ENCODE data around the gene CRTAP.
"Not testable (repeated sequence)": the region's sequence is repeated elsewhere in the genome, so short reads cannot be mapped to it uniquely, and the experiment has no call there.

CRTAP gene

DNA sequence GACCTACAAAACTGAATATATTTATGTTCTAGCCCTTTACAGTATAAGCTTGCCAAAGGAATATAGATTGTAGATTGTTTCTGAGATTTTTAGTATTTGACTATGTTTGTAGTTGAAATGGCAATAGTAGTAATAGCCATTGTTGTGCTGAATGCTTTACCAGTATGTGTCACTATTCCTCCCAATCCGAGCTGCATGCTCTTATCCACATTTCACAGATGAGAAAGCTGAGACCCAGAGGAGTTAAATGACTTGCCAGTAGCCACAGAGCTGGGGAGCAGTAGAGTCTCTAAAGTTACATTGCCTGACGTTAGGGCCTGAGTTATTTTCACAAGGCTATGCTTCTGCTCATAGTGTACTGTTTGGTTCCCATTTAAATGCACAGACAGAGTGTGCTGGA, 13.6 kb upstream of the CRTAP start:
- no peak for DNase-seq (ENCODE audit: low spot score)

DNA sequence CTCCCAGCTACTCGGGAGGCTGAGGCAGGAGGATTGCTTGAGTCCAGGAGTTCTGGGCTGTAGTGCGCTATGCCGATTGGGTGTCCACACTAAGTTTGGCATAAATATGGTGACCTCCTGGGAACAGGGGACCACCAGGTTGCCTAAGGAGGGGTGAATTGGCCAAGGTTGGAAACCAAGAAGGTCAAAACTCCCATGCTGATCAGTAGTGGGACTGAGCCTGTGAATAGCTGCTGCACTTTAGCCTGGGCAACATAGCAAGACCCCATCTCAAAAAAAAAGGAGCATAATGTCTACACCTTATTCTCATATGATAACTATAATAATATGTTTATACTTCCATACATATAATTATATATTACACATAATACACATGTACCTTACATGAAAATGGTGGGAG, 10.8 kb upstream of the CRTAP start:
- no peak for DNase-seq (ENCODE audit: low spot score)

DNA sequence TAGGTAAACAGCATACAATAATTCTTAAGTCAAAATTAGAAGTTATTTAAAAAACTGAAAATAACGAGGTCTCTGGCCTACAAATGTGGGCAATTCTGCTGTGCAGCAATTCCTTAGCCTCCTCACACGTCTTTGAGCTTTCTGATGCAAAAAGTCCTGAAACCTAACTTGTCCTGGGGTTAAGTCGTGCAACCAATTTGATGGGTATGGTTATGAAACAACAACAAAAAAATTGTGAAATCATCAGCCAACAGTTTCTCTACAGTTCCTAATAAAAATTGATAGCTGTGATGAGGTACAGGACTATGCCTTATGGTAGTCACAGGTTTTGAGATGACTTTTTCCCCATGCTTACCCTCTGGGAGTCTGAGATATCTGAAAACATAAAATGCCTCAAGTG, 10.3 kb upstream of the CRTAP start:
- DNase-seq (ENCODE audit: low spot score), result no peak

DNA sequence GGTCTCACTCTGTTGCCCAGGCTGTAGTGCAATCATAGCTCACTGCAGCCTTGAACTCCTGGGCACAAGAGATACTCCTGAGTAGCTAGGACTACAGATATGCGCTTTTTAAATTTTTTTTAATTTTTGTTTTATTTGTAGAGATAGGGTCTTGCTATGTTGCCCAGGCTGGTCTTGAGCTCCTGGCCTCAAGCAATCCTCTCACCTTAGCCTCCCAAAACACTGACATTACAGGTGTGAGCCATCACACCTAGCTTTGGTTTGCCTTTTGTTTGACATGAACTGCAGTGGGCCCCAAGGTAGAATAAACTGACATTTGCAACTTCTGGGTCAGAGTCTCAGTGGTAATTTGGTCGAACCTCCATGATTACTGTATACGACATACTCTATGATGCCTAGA, 9.0 kb upstream of the CRTAP start:
- DNase-seq (ENCODE audit: low spot score), result no peak

DNA sequence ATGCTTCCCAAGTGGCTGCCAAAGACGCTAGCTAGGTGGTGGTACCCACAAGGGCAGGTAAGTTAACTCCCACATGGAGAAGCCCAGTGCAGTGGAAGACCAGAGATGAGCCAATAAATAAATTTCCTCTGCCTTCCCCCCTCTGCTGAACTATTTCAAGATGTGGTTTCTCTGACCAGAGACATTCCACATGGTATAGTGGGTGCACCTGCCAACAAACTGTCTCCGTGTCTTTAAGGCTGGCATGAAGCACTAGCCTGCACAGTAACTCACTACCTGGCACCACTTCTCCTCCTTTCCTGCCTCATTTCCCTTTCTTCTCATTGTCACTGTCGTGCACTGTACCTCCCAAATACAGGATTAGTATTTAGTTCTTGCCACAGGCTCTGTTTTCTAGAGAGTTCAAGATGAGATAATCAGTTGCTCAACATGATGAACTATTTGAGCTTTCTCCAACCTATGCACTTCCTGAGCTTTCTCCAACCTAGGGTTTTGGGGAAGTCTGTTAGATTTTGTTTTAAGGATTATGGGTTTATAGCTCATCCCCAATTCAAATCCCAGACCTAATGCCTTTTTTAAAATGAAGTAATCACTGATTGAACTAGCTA, 8.4 kb upstream of the CRTAP start:
- DNase-seq (ENCODE audit: low spot score), result no peak

DNA sequence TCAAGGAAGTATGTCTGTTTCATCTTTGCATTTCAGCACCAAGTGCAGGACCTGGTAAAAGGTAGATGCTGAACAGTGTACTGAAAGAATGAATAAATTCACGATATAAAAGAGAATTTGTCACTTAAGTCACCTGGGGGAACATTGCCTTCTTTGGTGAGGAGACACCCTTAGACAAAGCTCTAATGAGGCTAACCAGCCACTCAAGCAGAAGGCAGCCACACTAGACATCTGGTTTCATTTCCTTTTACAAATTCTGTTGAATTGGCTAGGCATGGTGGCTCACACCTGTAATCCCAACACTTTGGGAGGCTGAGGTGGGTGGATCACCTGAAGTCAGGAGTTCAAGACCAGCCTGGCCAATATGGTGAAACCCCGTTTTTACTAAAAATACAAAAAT, 7.0 kb upstream of the CRTAP start:
- not testable (repeated sequence) for DNase-seq (ENCODE audit: low spot score)

DNA sequence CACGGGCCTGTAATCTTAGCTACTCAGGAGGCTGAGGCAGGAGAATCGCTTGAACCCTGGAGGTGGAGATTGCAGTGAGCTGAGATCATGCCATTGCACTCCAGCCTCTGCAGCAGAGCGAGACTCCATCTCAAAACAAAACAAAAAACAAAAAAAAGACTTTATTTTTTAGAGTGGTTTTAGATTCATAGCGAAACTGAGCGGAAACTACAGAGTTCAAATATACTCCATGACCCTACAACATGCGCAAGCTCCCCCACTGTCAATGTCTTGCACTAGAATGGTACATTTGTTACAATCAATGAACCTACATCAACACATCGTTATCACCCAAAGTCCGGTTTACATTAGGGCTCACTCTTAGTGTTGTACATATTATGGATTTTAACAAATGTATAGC, 2.2 kb upstream of the CRTAP start:
- no peak for DNase-seq (ENCODE audit: low spot score)

DNA sequence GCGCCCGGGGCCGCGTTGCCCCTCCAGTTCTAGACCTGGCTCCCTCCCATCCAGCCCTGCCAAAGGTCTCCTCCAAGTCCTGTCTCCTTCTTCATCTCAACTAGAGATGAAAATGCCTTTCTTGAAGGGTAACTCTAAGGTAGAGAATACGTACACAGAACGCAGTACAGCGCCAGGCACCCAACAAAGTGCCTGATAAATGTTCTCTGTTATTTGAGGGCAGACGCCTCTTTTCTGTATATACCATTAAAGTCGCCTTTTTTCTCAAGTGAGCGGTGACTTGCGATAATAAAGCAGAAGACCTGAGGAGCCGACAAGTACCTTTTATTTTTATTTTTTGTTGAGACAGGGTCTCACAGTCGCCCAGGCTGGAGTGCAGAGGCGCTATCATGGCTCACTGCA, 809 bp downstream of the CRTAP start:
- no peak for DNase-seq (ENCODE audit: low spot score)

DNA sequence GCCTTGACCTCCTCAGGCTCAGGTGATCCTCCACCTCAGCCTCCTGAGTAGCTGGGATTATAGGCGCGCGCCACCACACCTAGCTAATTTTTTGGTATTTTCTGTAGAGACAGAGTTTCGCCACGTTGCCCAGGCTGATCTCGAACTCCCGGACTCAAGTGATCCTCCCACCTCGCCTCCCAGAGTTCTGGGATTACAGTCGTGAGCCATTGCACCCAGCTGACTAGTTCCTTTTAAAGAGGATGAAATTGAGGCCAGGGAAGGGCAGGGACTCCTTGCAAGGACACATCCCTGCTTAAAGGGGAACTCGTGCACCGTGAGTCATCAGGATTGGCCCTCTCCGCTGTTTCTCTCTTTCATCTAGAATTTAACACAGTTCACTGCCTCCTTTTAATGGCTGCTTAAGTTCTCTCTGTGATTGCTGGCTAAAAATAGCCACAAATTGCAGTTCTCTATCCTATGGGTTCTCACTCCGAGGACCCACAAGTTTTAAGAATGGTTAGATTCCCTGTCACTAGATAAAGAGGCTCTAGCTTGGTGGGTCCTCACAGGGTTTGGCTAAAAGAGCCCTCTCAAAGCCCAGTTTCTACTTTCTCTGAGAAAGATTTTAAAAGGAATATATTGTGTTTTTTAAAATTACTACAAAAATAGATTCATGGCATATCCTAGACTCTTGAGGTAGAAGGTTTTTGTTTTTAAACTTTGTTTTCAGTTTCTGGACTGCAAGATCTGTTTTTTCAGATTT, 1.4 kb downstream of the CRTAP start:
- peak; percentile 84 for DNase-seq (ENCODE audit: low spot score)

DNA sequence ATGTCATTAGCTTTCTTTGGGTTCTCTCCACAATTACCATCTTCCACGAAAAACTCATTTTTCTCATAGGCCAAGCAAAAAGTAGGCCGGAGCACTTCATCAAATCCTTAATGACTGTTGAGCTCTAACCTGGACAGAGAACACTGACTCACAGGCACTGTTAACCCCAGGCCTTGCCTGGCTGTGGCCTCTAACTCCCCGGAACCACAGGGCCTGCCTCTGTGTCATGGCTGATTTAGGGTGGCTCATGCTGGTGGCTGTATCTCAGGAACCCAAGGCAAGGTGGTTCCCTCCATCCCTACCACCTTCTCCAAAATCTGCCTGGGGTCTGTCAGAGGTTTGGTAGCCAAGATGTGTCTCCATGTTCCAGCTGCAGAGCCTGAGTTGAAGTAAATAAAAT, 3.6 kb downstream of the CRTAP start:
- DNase-seq (ENCODE audit: low spot score), result no peak

DNA sequence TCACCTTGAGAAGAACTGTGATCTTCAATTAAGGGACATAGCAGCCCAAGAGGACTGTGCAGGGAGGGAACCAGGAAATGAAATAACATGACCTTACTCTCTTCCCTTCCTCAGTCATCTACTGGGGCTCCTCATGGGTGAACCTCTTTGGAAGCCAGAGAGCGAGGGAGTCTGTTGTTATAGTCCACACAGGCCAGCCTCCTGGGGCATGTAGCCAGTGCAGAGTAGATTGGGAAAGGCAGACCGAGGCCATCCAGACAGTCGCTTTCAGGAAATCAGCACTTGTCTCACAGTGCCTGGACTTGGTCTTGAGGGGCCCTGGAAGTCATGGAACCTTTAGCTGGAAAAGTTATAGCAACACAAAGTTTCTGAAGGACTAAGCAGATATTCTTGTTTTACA, 6.1 kb downstream of the CRTAP start:
- DNase-seq (ENCODE audit: low spot score), result no peak

DNA sequence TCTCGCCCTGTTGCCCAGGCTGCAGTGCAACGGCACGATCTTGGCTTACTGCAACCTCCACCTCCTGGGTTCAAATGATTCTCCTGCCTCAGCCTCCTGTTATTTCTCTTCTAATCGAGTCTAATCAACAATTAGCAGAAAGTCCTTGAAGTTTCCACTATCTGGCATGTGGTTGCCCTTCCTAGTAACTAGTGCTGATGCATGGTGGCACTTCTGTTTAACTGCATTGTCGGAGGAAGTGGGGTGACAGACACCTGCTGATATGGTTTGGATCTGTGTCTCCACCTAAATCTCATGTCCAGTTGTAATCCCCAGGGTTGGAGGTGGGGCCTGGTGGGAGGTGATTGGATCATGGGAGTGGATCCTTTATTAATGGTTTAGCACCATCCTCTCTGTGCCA, 9.2 kb downstream of the CRTAP start:
- DNase-seq (ENCODE audit: low spot score), result no peak

DNA sequence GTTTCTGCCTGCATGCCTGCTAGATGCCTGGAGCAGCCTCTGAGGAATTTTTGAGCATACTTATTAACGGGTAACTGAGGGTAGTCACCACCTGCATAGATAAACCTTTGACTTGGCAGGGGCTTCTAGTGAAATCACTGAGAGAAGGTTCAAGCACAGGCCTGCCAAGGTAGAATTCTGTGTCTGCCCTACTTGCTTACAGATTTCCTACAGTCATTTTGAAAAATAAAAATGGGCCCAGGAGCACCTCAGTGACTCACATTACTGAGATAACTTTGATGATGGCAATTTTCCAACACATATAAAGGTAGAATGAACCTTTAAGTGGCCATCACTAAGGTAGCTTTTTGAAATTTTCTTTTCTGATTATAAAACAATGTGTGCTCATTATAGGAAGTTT, 10.8 kb downstream of the CRTAP start:
- no peak for DNase-seq (ENCODE audit: low spot score)

DNA sequence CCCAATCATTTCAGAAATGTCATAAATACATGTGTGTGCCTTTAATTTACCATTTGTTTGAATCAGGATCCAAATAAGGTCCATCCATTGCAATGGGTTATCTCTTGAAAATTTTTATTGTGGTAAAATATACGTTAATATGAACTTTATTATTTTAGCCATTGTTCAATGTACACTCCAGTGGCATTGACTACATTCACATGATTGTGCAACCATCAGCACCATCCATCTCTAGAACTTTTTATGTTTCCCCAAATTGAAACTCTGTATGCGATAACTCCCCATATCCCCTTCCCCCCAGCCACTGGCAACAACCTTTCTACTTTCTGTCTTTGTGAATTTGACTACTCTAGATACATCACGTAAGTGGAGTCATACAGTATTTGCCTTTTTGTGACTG, 12.0 kb downstream of the CRTAP start:
- DNase-seq (ENCODE audit: low spot score), result no peak

DNA sequence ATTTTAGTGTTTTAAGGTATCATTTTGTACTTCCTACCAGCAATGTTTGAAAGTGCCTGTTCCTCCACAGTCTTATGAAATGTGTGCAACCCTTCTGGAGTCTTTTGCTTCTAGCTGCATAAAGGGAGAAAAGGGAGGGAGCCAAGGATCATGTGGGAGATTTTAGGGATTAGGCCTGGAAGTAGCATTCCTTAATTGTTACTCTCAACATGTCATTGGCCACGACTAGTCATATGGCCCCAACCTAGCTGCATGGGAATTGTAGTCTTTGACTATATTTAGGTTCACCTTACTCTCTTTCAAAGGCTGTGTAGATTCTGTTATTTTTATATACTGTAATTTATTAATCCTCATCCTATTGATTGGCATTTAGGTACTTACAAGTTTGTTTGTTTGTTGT, 14.9 kb downstream of the CRTAP start:
- peak; percentile 54 for DNase-seq (ENCODE audit: low spot score)

DNA sequence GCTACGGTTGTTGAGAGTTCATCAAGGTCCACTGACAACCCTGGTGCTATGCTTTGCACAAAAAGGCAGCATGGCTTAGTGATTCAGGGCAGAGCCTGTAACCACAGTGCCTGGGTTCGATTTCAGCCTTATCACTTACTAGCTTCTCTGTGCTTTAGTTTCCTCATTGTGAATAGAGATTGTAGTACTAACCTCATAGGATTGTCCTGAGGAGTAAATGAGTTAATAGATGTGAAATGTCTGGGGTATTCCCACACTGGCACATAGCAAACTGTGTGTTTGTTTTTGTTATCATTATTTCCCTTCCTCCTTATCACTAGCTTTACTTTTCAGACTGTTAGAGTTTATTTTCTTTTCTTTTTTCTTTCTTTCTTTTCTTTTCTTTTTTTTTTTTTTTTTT, 16.3 kb downstream of the CRTAP start:
- DNase-seq (ENCODE audit: low spot score), result no peak

DNA sequence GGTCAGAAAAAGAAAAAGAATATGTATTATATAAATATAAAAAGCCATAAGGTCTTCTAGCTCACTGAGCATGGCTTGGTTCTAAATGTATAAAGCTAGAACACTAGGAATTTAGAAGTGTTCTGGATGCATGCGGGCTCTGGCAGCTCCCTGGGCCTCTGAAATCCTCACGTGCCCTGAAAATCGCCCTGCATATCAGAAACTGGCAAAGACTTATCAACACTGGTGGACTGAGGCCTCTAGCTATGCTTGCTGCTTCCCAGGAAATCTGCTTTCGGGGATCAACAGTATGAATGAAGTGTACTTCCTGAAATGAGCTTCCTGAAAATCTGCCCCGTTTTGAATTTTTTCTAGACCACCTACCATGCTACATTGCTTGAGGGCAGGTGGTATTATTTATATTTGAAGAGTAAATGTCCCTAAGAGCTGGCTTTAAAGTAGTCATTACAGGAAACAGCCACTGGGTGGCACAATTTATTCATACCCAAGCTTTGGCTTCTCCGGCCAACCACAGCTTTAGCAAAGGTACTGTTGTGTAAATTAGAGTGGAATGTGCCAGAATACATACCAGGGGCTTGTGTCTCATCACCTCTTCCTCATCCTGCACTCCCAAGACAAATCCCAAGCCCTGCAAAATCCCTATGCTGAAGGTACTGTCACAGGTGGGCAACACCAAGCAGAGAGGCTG, 17.7 kb downstream of the CRTAP start:
- DNase-seq (ENCODE audit: low spot score), result peak; percentile 78

DNA sequence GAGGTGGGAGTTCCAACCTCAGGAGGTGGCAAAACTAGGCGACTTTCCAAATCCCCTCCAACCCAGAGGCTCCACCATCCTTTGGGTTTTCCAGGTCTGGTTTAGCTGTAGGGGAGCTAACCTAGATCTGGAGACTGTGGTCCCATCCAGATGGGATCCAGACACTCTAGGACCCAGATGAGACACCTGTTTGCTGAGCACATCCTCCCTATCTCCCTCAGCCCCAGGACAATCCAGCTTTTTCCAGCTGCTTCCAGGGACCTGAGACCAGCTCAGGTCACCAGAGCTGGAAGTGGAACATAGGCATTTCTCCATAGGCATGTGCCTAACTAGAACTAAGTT, 18.2 kb downstream of the CRTAP start:
- DNase-seq (ENCODE audit: low spot score), result no peak

DNA sequence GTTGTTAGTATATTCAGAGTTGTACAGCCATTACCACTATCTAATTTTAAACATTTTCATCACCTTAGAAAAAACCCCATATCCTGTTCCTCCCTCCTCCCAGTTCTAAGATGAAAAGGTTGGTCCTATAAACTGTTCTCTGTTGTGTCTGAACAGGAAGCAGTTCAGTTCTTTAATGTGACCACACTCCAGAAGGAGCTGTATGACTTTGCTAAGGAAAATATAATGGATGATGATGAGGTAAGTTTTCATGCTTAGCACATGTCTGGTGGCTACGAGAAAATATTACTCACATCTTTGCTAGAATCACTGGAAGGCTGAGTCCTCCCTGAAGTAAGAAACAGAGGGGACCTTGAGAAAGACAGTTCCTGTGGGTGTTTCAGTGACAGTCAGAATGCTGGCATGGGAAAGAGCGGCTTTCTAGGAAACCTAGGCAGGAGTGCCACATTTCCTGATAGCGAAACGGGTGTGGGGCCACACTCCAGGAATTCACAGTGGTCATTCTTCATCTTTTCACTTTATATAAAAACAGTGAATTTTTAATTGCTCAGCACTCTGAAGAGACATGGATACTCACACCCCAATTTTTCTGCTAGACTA, 20.3 kb downstream of the CRTAP start:
- DNase-seq (ENCODE audit: low spot score), result no peak

DNA sequence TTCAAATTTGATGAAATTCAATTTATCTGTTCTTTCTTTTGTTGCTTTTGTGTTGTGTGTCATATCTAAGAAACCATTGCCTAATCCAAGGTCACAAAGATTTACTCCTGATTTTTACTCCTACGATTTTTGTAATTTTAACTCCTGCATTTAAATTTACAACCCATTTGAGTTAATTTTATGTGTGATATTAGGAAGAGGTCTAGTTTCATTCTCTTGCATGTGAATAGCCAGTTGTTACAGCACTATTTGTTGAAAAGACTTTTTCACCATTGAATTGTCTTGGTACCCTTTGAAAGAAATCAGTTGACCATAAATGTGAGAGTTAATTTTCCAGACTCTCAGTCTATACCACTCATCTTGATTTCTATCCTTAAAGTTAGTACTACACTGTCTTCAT, 23.9 kb downstream of the CRTAP start:
- no peak for DNase-seq (ENCODE audit: low spot score)

DNA sequence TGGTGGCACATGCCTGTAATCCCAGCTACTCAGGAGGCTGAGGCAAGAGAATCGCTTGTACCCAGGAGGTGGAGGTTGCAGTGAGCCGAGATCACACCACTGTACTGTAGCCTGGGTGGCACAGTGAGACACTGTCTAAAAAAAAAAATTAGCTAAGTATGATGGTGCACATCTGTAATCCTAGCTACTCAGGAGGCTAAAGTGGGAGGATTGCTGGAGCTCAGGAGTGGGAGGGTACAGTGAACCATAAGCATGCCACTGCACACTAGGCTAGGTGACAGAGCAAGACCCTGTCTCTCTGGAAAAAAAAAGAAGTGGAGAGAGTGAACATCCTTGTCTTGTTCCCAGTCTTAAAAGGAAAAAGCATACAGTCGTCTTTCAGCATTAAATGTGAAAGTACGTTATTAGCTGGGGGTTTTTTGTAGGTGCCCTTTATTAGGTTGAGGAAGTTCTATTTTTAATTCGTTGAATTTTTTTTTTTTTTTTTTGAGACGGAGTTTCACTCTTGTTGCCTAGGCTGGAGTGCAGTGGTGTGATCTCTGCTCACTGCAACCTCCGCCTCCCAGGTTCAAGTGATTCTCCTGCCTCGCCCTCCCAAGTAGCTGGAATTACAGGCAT, 25.3 kb downstream of the CRTAP start:
- DNase-seq (ENCODE audit: low spot score), result not testable (repeated sequence)

DNA sequence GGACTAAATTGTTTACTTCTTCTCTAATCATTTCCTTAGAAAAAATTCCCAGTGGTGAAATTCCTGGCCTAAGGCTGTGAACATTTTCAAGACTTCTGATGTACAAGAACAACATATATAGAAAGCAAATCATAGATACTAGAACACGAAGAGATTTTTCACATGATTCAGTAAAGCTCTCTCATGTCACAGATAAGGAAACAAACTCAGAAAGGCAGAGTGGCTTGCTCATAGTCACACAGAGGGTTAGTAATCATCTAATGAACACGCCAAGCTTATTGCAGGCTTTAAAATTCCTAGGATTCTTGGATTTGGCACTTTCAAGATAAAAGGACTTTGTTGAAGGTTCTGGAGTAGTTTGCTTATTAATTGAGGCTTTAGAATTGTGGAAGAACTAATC, 26.2 kb downstream of the CRTAP start:
- DNase-seq (ENCODE audit: low spot score), result no peak

DNA sequence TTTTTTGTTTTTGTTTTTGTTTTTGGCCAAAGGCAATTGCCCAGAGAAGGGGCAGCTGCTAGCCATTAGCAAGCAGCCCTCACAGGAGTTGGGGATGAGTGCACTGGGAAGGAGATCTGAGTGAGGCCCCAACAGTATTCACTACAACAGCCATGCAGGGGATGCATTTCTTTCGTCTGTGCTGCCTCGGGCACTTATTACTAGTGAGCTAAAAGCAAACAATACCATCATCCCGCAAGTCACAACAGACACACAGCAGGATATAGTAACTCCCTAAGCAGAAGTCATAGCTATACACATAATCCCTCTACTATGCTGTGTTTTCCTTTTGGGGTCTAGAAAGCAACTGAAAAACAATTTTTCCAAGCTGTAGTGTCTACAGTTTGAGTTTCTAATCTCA, 27.2 kb downstream of the CRTAP start:
- no peak for DNase-seq (ENCODE audit: low spot score)

All from AG20443 (cell line).